HG03520 (cell line): ENCODE results near the gene PCDHGA7.
A peak's percentile ranks its signal among the peaks of the same experiment; 100 is the strongest.
"Not testable (repeated sequence)": the region's sequence is repeated elsewhere in the genome, so short reads cannot be mapped to it uniquely, and the experiment has no call there.

Experiments used
- ATAC-seq: cut with Tn5 transposase; IDR thresholded peaks from one replicate; pipeline ENCODE4 v1.9.1; 2021; ENCODE audit warnings: mild to moderate bottlenecking, moderate library complexity; ENCODE audit not compliant: unreplicated experiment

The PCDHGA7 gene

DNA sequence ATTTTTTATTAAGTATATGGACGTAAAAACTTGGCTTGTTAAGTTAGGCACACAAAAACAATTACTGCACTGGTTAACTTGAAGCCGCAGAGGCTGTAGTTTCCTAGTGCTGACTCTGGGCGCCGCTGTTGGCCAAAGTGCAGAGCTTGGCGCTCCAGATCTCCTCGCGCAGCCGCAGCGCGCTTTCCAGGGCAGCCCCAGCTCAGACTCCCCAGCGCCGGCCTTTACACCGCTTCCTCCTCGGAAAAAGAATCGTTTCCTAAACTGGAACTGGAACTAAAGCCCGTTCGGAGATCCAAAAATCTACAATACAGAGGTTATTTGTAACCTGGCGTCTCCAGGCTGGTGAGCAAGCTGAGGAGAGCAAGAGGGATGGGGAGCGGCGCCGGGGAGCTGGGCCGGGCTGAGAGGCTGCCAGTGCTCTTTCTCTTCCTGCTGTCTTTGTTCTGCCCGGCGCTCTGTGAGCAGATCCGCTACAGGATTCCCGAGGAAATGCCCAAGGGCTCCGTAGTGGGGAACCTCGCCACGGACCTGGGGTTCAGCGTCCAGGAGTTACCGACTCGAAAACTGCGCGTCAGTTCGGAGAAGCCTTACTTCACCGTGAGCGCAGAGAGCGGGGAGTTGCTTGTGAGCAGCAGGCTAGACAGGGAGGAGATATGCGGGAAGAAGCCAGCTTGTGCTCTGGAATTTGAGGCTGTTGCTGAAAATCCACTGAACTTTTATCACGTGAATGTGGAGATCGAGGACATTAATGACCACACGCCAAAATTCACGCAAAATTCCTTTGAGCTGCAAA is 15.4 kb downstream of the PCDHGA7 start, which contains the start of gene PCDHGB5:
TSS of gene PCDHGB5 (plus strand) at position 192 of the 796 bp plus-strand sequence. CDS start at position 373, 181 bp downstream.
- ATAC-seq: peak; percentile 100

DNA sequence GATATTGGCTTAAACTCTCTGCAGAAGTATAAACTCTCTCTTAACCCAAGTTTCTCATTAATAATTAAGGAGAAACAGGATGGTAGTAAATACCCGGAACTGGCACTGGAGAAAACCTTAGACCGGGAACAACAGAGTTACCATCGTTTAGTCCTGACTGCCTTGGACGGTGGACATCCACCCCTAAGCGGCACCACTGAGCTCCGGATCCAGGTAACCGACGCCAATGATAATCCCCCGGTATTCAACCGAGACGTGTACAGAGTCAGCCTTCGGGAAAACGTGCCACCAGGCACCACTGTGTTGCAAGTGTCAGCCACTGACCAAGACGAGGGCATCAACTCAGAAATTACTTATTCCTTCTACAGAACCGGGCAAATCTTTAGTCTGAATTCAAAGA is 16.1 kb downstream of the PCDHGA7 start:
- ATAC-seq: no peak

DNA sequence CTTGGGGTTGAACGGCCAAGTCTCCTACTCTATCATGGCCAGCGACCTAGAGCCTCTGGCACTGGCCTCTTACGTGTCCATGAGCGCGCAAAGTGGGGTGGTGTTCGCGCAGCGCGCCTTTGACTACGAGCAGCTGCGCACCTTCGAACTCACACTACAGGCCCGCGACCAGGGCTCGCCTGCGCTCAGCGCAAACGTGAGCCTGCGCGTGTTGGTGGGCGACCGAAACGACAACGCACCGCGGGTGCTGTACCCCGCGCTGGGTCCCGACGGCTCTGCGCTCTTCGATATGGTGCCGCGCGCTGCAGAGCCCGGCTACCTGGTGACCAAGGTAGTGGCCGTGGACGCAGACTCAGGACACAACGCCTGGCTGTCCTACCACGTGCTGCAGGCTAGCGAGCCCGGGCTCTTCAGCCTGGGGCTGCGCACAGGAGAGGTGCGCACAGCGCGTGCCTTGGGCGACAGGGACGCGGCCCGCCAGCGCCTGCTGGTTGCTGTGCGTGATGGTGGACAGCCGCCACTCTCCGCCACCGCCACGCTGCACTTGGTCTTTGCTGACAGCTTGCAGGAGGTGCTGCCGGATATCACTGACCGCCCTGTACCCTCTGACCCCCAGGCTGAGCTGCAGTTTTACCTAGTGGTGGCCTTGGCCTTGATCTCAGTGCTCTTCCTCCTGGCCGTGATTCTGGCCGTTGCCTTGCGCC is 17.2 kb downstream of the PCDHGA7 start:
- no peak for ATAC-seq

DNA sequence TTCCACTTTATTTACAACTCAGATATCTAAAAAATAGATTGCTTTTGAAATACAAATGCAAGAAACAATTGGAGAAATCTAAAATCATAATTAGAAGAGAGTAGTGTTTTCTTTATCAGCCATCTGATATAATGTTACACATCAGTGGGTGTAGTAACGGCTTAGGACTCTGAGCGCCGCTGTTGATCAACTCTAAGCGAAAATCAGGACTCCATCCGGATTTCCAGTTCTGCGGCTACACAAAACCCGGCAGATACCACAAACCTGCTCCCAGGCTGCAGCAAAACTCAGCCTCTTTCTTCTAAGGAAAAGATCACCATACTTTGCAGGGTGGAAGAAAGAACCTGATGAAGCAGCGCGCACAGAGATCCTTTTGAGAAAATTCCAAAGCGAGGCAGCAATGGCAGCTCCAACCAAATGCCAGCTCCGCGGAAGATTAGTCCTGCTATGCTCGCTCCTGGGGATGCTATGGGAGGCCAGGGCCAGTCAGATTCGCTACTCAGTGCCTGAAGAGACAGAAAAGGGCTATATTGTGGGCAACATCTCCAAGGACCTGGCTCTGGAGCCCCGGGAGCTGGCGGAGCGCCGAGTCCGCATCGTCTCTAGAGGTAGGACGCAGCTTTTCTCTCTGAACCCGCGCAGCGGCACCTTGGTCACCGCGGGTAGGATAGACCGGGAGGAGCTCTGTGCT is 20.2 kb downstream of the PCDHGA7 start, which contains the start of gene PCDHGA9:
TSS of gene PCDHGA9 (plus strand) at position 226 of the 691 bp plus-strand sequence. CDS start at position 401, 175 bp downstream.
- no peak for ATAC-seq

DNA sequence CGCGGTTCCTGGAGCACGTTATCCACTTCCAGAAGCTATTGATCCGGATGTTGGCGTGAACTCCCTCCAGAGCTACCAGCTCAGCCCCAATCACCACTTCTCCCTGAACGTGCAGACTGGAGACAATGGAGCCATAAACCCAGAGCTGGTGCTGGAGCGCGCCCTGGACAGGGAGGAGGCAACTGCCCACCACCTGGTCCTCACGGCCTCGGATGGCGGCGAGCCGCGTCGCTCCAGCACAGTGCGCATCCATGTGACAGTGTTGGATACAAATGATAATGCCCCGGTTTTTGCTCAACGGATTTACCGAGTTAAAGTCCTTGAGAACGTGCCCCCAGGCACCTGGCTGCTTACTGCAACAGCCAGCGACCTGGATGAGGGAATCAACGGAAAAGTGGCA is 20.8 kb downstream of the PCDHGA7 start:
- ATAC-seq: no peak

DNA sequence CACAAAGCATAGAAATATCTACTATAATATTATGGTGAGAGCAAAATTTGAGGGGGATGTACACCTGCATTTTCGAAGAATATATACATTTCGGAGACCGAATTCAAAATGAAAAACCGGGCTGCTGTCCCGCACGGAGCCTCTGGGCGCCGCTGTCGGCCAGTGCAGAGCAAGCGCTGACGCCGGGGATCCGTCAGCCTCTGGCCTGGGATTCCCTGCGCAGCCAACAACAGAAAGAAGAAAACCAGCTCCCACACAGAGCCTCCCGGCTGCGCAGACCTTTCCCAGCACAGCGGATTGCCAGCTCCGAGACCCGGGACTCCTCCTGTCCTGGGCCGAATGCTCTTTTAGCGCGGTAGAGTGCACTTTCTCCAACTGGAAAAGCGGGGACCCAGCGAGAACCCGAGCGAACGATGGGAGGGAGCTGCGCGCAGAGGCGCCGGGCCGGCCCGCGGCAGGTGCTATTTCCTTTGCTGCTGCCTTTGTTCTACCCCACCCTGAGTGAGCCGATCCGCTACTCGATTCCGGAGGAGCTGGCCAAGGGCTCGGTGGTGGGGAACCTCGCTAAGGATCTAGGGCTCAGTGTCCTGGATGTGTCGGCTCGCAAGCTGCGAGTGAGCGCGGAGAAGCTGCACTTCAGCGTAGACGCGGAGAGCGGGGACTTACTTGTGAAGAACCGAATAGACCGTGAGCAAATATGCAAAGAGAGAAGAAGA is 25.4 kb downstream of the PCDHGA7 start, which contains the start of gene PCDHGB6:
TSS of gene PCDHGB6 (plus strand) at position 232 of the 716 bp plus-strand sequence. CDS start at position 414, 182 bp downstream.
- not testable (repeated sequence) for ATAC-seq

DNA sequence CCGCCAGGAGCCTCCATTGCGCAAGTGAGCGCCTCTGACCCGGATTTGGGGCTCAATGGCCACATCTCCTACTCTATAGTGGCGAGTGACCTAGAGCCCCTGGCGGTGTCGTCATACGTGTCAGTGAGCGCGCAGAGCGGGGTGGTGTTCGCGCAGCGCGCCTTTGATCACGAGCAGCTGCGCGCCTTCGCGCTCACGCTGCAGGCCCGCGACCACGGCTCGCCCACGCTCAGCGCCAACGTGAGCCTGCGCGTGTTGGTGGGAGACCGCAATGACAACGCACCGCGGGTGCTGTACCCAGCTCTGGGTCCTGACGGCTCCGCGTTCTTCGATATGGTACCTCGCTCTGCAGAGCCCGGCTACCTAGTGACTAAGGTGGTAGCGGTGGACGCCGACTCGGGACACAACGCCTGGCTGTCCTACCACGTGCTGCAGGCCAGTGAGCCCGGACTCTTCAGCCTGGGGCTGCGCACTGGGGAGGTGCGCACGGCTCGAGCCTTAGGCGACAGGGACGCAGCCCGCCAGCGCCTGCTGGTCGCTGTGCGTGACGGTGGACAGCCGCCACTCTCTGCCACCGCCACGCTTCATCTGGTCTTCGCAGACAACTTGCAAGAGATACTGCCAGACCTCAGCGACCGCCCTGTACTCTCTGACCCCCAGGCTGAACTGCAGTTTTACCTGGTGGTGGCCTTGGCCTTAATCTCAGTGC is 27.2 kb downstream of the PCDHGA7 start:
- ATAC-seq: no peak

DNA sequence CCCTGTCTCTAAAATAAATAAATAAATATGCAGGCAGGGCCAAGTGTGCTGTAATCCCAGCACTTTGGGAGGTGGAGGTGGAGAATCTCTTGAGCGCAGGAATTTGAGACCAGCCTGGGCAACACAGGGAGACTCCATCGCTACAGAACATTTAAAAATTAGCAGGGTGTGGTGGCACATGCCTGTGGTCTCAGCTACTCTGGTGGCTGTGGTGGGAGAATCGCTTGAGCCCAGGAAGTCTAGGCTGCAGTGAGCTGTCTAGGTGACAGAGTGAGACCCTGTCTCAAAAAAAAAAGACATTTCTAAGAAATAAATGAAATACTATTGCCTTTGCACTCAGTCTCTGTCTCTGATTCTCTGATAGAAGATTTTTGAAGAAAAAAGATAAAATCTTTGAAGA is 29.0 kb downstream of the PCDHGA7 start:
- ATAC-seq: no peak

DNA sequence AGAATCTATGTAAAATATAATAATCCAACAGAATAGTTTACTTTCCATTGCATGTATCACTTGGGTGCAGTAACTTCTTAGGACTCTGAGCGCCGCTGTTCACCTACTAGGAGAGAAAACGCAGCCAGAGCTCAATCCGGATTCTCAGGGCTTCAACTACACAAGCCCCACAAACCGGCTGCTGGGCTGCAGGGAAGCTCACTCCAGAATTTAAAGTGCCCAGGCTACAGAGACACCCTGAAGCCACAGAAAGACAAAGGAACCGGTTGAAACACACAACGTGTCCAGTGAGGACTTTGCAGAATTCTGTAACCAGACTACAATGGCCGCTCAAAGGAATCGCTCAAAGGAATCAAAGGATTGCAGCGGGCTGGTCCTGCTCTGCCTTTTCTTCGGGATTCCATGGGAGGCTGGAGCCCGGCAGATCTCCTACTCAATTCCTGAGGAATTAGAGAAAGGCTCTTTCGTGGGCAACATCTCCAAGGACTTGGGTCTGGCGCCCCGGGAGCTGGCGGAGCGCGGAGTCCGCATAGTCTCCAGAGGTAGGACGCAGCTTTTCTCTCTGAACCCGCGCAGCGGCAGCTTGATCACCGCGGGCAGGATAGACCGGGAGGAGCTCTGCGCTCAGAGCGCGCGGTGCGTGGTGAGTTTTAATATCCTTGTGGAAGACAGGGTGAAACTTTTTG is 30.5 kb downstream of the PCDHGA7 start, which contains the start of gene PCDHGA10:
TSS of gene PCDHGA10 (plus strand) at position 134 of the 686 bp plus-strand sequence. CDS start at position 323, 189 bp downstream.
- ATAC-seq: peak; percentile 76

DNA sequence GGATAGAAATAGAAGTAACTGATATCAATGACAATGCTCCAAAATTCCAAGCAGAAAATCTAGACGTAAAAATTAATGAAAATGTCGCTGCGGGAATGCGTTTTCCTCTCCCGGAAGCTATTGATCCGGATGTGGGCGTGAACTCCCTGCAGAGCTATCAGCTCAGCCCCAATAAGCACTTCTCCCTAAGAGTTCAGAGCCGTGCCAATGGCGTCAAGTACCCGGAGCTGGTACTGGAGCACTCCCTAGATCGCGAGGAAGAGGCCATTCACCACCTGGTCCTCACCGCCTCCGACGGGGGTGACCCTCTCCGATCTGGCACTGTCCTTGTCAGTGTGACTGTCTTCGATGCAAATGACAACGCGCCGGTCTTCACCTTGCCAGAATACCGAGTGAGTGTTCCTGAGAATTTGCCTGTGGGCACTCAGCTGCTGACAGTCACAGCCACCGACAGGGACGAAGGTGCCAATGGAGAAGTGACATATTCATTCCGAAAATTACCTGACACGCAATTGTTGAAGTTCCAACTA is 31.1 kb downstream of the PCDHGA7 start:
- ATAC-seq: no peak

DNA sequence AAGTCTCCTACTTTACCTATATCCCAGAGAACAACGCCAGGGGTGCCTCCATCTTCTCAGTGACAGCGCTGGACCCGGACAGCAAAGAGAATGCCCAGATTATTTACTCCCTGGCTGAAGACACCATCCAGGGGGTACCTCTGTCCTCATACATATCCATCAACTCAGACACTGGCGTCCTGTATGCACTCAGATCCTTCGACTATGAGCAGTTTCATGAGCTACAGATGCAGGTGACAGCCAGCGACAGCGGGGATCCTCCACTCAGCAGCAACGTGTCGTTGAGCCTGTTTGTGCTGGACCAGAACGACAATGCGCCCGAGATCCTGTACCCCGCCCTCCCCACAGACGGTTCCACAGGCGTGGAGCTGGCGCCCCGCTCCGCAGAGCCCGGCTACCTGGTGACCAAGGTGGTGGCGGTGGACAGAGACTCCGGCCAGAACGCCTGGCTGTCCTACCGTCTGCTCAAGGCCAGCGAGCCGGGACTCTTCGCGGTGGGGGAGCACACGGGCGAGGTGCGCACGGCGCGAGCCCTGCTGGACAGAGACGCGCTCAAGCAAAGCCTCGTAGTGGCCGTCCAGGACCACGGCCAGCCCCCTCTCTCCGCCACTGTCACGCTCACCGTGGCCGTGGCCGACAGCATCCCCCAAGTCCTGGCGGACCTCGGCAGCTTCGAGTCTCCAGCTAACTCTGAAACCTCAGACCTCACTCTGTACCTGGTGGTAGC is 32.2 kb downstream of the PCDHGA7 start:
- ATAC-seq: not testable (repeated sequence)

DNA sequence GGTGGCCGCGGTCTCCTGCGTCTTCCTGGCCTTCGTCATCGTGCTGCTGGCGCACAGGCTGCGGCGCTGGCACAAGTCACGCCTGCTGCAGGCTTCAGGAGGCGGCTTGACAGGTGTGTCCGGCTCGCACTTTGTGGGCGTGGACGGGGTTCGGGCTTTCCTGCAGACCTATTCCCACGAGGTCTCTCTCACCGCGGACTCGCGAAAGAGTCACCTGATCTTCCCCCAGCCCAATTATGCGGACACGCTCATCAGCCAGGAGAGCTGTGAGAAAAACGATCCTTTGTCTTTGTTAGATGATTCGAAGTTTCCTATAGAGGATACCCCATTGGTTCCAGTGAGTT is 32.7 kb downstream of the PCDHGA7 start:
- ATAC-seq: not testable (repeated sequence)

DNA sequence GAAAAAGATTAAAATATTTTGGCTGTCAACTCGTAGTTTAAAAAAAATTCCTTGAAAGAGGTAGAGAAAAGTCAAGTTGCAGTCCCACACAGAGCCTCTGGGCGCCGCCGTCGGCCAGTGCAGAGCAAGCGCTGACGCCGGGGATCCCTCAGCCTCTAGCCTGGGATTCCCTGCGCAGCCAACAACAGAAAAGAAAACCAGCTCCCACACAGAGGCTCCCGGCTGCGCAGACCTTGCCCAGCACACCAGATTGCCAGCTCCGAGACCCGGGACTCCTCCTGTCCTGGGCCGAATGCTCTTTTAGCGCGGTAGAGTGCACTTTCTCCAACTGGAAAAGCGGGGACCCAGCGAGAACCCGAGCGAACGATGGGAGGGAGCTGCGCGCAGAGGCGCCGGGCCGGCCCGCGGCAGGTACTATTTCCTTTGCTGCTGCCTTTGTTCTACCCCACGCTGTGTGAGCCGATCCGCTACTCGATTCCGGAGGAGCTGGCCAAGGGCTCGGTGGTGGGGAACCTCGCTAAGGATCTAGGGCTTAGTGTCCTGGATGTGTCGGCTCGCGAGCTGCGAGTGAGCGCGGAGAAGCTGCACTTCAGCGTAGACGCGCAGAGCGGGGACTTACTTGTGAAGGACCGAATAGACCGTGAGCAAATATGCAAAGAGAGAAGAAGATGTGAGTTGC is 35.1 kb downstream of the PCDHGA7 start, which contains the start of gene PCDHGB7:
TSS of gene PCDHGB7 (plus strand) at position 184 of the 679 bp plus-strand sequence. CDS start at position 367, 183 bp downstream.
- ATAC-seq: peak; percentile 74

DNA sequence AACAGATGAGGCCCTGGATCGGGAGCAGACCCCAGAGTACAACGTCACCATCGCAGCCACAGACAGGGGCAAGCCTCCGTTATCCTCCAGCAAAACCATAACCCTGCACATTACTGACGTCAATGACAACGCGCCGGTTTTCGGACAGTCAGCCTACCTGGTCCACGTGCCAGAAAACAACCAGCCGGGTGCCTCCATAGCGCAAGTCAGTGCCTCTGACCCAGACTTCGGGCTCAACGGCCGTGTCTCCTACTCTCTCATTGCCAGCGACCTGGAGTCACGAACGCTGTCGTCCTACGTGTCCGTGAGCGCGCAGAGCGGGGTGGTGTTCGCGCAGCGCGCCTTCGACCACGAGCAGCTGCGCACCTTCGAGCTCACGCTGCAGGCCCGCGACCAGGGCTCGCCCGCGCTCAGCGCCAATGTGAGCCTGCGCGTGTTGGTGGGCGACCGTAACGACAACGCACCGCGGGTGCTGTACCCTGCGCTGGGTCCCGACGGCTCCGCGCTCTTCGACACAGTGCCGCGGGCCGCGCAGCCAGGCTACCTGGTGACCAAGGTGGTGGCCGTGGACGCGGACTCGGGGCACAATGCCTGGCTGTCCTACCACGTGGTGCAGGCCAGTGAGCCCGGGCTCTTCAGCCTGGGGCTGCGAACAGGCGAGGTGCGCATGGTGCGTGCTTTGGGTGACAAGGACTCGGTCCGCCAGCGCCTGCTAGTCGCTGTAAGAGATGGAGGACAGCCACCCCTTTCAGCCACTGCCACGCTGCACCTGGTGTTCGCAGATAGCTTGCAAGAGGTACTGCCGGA is 36.7 kb downstream of the PCDHGA7 start:
- no peak for ATAC-seq

DNA sequence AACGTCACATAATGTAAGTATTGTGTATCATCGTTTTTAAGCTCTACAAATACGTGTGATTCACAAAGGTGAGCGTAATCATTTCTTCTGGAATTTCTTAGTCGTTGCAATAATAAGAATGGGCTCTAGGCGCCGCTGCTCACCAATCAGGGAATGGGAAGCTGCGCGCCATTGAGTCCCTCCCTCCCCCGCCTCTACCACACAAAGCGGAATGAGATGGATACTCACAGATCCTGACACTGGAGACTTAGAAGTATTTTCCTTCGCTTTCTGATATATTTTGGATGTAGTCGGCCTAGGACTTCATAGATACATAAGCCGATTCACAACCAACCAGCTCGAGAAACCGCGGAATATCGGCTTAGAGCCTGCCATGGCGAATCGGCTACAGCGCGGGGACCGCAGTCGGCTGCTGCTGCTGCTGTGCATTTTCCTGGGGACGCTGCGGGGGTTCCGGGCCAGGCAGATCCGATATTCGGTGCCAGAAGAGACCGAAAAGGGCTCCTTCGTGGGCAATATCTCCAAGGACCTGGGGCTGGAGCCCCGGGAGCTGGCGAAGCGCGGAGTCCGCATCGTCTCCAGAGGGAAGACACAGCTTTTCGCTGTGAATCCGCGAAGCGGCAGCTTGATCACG is 38.4 kb downstream of the PCDHGA7 start, which contains the start of gene PCDHGA11:
TSS of gene PCDHGA11 (plus strand) at position 197 of the 634 bp plus-strand sequence. CDS start at position 374, 177 bp downstream.
- peak; percentile 36 for ATAC-seq

DNA sequence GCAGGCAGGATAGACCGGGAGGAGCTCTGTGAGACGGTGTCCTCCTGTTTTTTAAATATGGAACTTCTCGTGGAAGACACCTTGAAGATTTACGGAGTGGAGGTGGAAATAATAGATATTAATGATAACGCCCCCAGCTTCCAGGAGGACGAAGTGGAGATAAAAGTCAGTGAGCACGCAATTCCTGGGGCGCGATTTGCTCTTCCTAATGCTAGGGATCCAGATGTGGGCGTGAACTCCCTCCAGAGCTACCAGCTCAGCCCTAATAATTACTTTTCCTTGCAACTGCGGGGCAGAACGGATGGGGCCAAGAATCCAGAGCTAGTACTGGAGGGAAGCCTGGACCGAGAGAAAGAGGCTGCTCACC is 38.9 kb downstream of the PCDHGA7 start:
- ATAC-seq: no peak
